GM12875 (cell line): ENCODE measurements around the gene GOLGA5.
"Not testable (repeated sequence)": the region's sequence is repeated elsewhere in the genome, so short reads cannot be mapped to it uniquely, and the experiment has no call there.

Experiments
- H3K4me3 ChIP-seq: one replicate; pipeline ENCODE4 v1.5.1; 2011; ENCODE audit warnings: low read depth, low read length, control low read depth
- TF ChIP-seq, protein P1 (sequence below): IDR thresholded peaks from 2 replicates; pipeline ENCODE4 v1.5.1; 2011; ENCODE audit warnings: low read depth, mild to moderate bottlenecking, control low read depth, inconsistent platforms, low read length, moderate library complexity, borderline replicate concordance; ENCODE audit not compliant: insufficient read depth

Gene GOLGA5

DNA sequence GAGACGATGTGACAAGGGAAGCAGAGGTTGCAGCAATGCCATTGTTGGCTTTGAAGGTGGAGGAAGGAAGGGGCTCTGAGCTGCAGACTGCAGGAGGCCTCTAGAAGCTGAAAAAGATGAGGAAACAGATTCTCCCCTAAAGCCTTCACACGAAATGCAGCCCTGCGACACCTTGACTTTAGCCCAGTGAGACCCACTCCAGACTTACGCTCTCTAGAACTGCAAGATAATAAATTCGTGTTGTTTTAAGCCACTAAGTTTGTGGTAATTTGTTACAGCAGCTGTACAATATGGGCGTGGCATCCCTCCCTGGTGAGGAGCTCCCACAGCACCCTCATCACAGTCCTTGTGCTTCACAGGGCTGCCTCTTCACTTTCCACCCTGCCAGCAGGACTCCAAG lies 53.2 kb downstream of the GOLGA5 start:
- no peak overlapping the region for H3K4me3 ChIP-seq
- TF ChIP-seq, protein P1, sequence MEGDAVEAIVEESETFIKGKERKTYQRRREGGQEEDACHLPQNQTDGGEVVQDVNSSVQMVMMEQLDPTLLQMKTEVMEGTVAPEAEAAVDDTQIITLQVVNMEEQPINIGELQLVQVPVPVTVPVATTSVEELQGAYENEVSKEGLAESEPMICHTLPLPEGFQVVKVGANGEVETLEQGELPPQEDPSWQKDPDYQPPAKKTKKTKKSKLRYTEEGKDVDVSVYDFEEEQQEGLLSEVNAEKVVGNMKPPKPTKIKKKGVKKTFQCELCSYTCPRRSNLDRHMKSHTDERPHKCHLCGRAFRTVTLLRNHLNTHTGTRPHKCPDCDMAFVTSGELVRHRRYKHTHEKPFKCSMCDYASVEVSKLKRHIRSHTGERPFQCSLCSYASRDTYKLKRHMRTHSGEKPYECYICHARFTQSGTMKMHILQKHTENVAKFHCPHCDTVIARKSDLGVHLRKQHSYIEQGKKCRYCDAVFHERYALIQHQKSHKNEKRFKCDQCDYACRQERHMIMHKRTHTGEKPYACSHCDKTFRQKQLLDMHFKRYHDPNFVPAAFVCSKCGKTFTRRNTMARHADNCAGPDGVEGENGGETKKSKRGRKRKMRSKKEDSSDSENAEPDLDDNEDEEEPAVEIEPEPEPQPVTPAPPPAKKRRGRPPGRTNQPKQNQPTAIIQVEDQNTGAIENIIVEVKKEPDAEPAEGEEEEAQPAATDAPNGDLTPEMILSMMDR: no peak

DNA sequence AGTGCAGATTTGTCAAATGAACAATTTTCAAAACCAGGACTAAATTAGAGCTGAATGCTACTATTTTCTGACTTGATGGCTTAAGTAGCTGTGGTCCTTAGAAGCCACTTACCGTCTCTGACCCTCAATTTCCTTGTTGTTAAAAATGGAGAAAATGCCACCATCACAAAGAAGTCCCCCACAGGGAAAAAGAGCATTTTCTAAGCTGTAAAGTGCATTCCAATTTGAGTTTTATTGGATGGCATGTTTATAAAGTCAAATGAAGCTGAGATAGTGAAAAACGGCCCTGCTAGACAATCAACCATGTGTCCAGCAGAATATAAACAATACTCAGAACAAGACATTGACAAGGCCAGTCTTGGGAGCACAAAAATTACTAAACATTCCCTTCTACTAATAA lies 53.6 kb downstream of the GOLGA5 start:
- no peak overlapping the region for H3K4me3 ChIP-seq
- TF ChIP-seq, protein P1: no peak

DNA sequence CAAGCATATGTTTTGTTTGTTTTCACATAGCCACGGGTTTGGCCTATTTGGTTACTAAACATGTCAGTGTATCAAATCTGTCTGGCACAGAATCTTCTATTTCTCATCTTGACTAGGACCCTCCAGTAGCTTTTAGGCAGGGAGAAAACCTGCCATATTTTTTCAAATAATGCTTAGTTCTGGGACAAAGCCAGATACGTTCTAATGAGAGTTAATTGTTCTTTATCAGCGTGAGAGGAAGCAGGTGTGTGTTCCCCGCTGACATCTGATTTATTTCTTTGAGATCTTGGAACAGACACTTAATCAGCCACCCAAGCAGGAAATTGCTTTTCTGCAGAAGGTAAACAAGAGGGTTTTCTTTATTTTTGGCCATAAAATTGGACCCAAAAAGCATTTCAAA lies 54.8 kb downstream of the GOLGA5 start:
- H3K4me3 ChIP-seq: no peak overlapping the region
- TF ChIP-seq, protein P1: no peak

DNA sequence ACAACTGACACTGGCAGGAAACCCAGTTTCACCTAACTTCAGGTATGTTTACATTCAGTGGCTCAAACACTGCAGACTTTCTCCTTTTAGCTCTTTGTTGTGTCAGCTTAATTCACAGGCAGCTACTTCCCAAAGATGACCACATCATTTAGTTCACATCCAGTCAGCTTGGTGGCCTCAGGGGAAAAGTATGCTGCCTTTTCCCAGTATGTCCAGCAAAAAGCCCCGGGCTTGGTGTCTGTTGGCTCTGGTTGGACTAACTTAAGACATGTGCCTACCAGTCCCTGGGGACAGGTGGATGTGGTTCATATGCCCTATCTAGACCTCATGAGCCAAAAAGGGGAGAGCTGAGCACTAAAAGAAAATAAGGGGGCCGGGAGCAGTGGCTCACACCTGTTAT lies 56.4 kb downstream of the GOLGA5 start:
- H3K4me3 ChIP-seq: no peak overlapping the region
- TF ChIP-seq, protein P1: no peak

DNA sequence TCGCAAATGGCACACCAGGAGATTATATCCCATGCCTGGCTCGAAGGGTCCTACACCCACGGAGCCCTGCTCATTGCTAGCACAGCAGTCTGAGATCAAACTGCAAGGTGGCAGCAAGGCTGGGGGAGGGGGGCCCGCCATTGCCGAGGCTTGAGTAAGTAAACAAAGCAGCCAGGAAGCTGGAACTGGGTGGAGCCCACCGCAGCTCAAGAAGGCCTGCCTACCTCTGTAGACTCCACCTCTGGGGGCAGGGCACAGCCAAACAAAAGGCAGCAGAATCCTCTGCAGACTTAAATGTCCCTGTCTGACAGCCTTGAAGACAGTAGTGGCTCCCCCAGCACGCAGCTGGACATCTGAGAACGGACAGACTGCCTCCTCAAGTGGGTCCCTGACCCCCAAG lies 59.0 kb downstream of the GOLGA5 start:
- H3K4me3 ChIP-seq: not testable (repeated sequence)

DNA sequence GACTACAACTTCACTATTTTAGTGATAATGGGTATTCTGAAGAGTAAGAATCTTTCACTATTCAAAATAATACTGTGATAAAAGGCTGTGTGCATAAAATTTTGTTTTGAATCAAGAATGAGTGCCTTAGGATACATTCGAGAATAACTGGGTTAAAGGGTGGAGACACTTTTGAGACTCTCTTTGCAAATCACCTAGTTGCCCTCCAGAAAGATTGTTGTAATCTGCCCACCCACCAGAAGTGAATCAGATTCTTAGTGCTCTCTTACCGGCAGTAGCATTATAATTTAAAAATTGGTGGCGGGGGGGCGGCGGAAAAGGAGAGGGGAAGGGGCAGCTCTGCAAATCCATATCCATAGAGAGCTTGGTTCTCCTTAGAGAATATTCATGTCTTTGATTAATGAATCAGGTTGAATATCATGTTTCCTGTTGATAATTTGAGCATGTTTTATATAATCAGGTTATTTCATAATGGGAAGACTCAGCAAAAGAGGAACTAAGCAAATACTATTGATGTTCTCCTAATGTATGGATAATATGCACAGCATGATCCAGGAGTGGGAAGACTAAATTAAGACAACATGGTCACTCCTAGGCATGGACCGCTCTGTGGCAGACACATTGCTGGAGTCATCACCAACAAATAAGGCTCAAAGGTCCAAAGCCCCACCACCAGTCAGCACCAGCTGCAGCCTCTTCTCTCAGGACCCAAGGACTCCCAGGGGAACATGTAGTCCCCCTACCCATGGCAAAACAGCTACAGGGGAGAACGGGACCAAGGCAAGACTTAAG lies 66.1 kb downstream of the GOLGA5 start:
- no peak overlapping the region for H3K4me3 ChIP-seq
- TF ChIP-seq, protein P1: no peak

DNA sequence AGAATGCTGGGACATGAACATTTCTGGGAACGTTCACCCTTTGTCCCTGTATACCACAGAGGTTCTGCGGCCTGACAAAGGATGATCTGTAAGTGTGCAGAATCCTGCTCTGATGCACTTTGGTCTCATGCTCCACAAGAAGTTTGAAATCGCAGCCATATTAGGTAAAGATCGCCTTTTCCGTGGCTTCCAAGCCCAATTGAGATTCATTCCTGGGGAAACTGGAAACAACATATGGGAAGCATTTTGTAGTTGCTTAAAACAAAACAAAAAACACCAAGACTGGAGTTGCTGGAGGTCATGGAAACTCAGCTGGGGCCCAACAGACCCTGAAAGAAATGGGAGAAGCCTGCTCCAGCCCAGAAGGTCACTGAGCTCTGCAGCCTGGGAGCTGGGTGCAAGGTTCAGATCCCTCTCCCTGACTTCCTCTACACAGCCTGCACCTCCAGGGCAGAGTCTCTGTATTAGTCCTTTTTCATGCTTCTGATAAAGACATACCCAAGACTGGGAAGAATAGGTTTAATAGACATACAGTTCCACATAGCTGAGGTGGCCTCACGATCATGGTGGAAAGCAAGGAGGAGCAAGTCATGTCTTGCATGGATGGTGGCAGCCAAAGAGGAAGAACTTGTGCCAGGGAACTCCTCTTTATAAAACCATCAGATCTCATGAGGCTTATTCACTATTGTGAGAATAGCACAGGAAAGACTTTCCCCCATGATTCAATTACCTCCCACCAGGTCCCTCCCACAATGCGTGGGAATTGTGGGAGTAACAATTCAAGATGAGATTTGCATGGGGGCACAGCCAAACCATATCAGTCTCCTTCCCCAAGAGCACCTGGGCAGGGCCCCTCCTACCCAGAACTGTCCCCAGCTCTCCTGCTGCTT lies 68.0 kb downstream of the GOLGA5 start:
- TF ChIP-seq, protein P1: no peak
- no peak overlapping the region for H3K4me3 ChIP-seq
